HCT116 (cell line): Measurements from ENCODE around the gene RXRA.

Source experiments
- CTCF ChIP-seq, 3 experiments: fragments of 200-600 bp in 1 of 3; sonication (generic) in 1 of 3; IDR thresholded peaks in 2 of 3; conservative IDR thresholded peaks in 1 of 3; 2 replicates each; pipeline ENCODE4 v1.5.1; 2012 to 2017; ENCODE audit warnings: low read depth in 2 of 3, low read length in 2 of 3, antibody characterized with exemption in 1 of 3, borderline replicate concordance in 1 of 3, control low read depth in 1 of 3, mild to moderate bottlenecking in 1 of 3, mixed read lengths in 1 of 3, mixed run types in 1 of 3, moderate library complexity in 1 of 3; ENCODE audit not compliant: insufficient read depth in 1 of 3
- ELF1 ChIP-seq: IDR thresholded peaks from 2 replicates; pipeline ENCODE4 v1.6.1; 2012; ENCODE audit warnings: low read depth, borderline replicate concordance
- EZH2 ChIP-seq: fragments of 200-600 bp; sonication (generic); IDR thresholded peaks from 2 replicates; pipeline ENCODE4 v1.6.1; 2017; ENCODE audit warnings: antibody characterized with exemption, mixed run types
- EZH2phosphoT487 ChIP-seq: fragments of 200-600 bp; IDR thresholded peaks from 2 replicates; pipeline ENCODE4 v1.6.1; 2018; ENCODE audit warnings: antibody characterized with exemption, borderline replicate concordance
- FOSL1 ChIP-seq: IDR thresholded peaks from 2 replicates; pipeline ENCODE4 v1.6.1; 2012; ENCODE audit warnings: low read depth
- JUND ChIP-seq: IDR thresholded peaks from 2 replicates; pipeline ENCODE4 v1.6.1; 2012
- MAX ChIP-seq: IDR thresholded peaks from 2 replicates; pipeline ENCODE4 v1.6.1; 2012
- POLR2A ChIP-seq: IDR thresholded peaks from 2 replicates; pipeline ENCODE4 v1.7.0; 2011; ENCODE audit warnings: borderline replicate concordance; ENCODE audit not compliant: insufficient read depth, insufficient read length; ENCODE audit errors: extremely low read depth
- POLR2AphosphoS5 ChIP-seq: IDR thresholded peaks from 2 replicates; pipeline ENCODE4 v1.6.1; 2011; ENCODE audit warnings: mild to moderate bottlenecking, low read depth, low read length, moderate library complexity
- RAD21 ChIP-seq: IDR thresholded peaks from 2 replicates; pipeline ENCODE4 v1.6.1; 2012; ENCODE audit warnings: low read depth, mild to moderate bottlenecking
- SP1 ChIP-seq: IDR thresholded peaks from 2 replicates; pipeline ENCODE4 v1.6.1; 2012; ENCODE audit warnings: low read depth
- ZFX ChIP-seq: fragments of 450-650 bp; IDR thresholded peaks from 2 replicates; pipeline ENCODE4 v1.6.1; 2017
- TF ChIP-seq, protein P1 (sequence below): IDR thresholded peaks from 2 replicates; pipeline ENCODE4 v1.6.1; 2012

- TF ChIP-seq CTCF (IDR thresholded peaks at IDR 0.05 in 2 of 3, conservative IDR thresholded peaks at IDR 0.05 in 1 of 3; ENCODE audit: borderline replicate concordance in 1 of 3, insufficient read depth in 1 of 3, low read depth in 2 of 3, low read length in 2 of 3): no peak
- TF ChIP-seq RAD21: no peak
- TF ChIP-seq EZH2phosphoT487: no peak
- TF ChIP-seq JUND: no peak
- no peak for TF ChIP-seq POLR2AphosphoS5
- no peak for TF ChIP-seq SP1
- TF ChIP-seq, protein P1, sequence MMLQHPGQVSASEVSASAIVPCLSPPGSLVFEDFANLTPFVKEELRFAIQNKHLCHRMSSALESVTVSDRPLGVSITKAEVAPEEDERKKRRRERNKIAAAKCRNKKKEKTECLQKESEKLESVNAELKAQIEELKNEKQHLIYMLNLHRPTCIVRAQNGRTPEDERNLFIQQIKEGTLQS: no peak
- no peak for TF ChIP-seq EZH2
- TF ChIP-seq MAX: no peak
- TF ChIP-seq POLR2A: no peak
- no peak for TF ChIP-seq FOSL1
- no peak for TF ChIP-seq ELF1
- no peak for TF ChIP-seq ZFX
These were observed 85.4 kb downstream of the RXRA start for GRCh38 chr9:134411440-134412297.
